H1 (cell line): Measurements from ENCODE around the gene EN1. TPM values are rescaled to one million over a fixed set of nuclear protein-coding genes. Genes with fewer than 3 reads are reported as not detected.

Source experiments
- CEBPB ChIP-seq: IDR thresholded peaks from 2 replicates; pipeline ENCODE4 v1.6.1; 2012; ENCODE audit warnings: low read depth, low read length
- RFX5 ChIP-seq: IDR thresholded peaks from 2 replicates; pipeline ENCODE4 v1.6.1; 2011; ENCODE audit warnings: low read depth, low read length, improper control_type of control experiment, borderline replicate concordance
- SAP30 ChIP-seq: fragments of 300-600 bp; sonication (generic); IDR thresholded peaks from 2 replicates; pipeline ENCODE4 v1.7.1; 2012; ENCODE audit warnings: low read length, moderate library complexity, mild to moderate bottlenecking, inconsistent platforms; ENCODE audit not compliant: insufficient read depth, insufficient replicate concordance
- ZNF274 ChIP-seq: IDR thresholded peaks from 2 replicates; pipeline ENCODE4 v1.7.0; 2012; ENCODE audit warnings: low read length, borderline replicate concordance; ENCODE audit errors: extremely low read depth
- polyA plus RNA-seq, 7 experiments: library from polyadenylated mRNA; depleted of rRNA in 3 of 7; stranded (reverse) in 5 of 7; unstranded in 2 of 7; fragments of >200 nt in 5 of 7; fragments of 200-250 nt in 2 of 7; gene quantifications; 1 replicate in 5 of 7; 2 replicates in 1 of 7; 4 replicates in 1 of 7; pipeline versions ENCODE4 v1.2.1 to v1.2.3, GENCODE V29; 2011 to 2013; ENCODE audit warnings: missing spikeins in 2 of 7, mixed read lengths in 2 of 7
- total RNA-seq: library from RNA; stranded (reverse); fragmentation: NEBNext Ultra II Directional; extraction: Animal tissue kit (Norgen Biotek cat#: 25700); gene quantifications from 2 replicates; pipeline ENCODE4 v1.2.1, GENCODE V29; 2021
- TF ChIP-seq, protein P1 (sequence below), 3 experiments: IDR thresholded peaks; 1 replicate in 2 of 3; 2 replicates in 1 of 3; pipeline versions ENCODE4 v1.5.1 to v1.6.1; 2011; ENCODE audit warnings: low read length in 3 of 3, mild to moderate bottlenecking in 3 of 3, inconsistent platforms in 2 of 3, low read depth in 1 of 3, moderate library complexity in 1 of 3; ENCODE audit not compliant: insufficient read depth in 1 of 3; ENCODE audit errors: control extremely low read depth in 1 of 3

The EN1 gene
- total and polyA plus RNA-seq, 2 of the 8 experiments (the other 6 are each of a cell fraction or from before 2014, with no cell fraction given), result not detected

DNA sequence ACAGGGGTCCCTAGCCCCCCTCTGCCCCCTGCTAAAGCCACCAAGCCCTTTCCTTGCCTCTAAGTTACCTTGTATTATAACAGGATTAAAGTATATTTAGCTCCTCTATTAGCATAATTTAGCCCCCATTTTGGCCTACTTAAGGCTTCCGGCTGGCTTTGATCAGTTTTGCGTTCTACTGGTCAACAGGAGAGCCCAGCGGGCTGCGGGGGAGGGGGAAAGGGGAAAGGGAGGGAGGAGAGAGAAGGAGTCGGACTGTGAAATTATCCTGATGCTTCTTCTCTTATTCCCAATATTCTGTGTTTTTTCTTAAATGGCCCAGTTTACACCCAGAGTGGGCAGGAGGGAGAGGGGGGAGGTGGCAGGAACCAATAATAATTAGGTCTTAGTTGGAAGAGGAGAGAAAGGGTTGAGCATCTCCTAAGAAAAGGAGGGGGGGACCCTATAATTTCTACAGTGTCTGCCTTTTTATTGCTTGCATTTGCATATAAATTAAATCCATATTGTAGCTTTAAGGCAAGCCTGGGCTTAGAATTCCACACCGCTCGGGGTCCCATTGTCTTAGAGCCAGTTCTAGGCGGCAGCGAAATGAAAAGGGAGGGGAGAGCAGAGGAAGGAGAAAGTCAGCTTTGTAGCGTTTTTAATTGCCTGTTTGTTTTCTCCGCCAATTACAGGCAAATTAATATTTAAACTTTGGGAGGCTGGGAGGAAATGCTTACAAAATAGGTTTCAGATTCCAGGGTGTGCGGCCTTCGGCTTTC lies 39.6 kb downstream of the EN1 start (continued):
- TF ChIP-seq, protein P1, sequence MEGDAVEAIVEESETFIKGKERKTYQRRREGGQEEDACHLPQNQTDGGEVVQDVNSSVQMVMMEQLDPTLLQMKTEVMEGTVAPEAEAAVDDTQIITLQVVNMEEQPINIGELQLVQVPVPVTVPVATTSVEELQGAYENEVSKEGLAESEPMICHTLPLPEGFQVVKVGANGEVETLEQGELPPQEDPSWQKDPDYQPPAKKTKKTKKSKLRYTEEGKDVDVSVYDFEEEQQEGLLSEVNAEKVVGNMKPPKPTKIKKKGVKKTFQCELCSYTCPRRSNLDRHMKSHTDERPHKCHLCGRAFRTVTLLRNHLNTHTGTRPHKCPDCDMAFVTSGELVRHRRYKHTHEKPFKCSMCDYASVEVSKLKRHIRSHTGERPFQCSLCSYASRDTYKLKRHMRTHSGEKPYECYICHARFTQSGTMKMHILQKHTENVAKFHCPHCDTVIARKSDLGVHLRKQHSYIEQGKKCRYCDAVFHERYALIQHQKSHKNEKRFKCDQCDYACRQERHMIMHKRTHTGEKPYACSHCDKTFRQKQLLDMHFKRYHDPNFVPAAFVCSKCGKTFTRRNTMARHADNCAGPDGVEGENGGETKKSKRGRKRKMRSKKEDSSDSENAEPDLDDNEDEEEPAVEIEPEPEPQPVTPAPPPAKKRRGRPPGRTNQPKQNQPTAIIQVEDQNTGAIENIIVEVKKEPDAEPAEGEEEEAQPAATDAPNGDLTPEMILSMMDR (IDR thresholded peaks at IDR 0.05; ENCODE audit: control extremely low read depth in 1 of 3, insufficient read depth in 1 of 3, low read depth in 1 of 3, low read length in 3 of 3), result no peak
- no peak for TF ChIP-seq RFX5
- no peak for TF ChIP-seq ZNF274
- TF ChIP-seq CEBPB, result no peak
- TF ChIP-seq SAP30, result no peak
